GM19397 (cell line): ENCODE measurements around the gene WDR37.
A peak's percentile ranks its signal among the peaks of the same experiment; 100 is the strongest.
"Not testable (repeated sequence)": the region's sequence is repeated elsewhere in the genome, so short reads cannot be mapped to it uniquely, and the experiment has no call there.

Source experiments
- ATAC-seq: cut with Tn5 transposase; IDR thresholded peaks from one replicate; pipeline ENCODE4 v1.9.1; 2021; ENCODE audit warnings: mild to moderate bottlenecking, moderate library complexity; ENCODE audit not compliant: unreplicated experiment

Gene WDR37, protein sequence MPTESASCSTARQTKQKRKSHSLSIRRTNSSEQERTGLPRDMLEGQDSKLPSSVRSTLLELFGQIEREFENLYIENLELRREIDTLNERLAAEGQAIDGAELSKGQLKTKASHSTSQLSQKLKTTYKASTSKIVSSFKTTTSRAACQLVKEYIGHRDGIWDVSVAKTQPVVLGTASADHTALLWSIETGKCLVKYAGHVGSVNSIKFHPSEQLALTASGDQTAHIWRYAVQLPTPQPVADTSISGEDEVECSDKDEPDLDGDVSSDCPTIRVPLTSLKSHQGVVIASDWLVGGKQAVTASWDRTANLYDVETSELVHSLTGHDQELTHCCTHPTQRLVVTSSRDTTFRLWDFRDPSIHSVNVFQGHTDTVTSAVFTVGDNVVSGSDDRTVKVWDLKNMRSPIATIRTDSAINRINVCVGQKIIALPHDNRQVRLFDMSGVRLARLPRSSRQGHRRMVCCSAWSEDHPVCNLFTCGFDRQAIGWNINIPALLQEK

DNA sequence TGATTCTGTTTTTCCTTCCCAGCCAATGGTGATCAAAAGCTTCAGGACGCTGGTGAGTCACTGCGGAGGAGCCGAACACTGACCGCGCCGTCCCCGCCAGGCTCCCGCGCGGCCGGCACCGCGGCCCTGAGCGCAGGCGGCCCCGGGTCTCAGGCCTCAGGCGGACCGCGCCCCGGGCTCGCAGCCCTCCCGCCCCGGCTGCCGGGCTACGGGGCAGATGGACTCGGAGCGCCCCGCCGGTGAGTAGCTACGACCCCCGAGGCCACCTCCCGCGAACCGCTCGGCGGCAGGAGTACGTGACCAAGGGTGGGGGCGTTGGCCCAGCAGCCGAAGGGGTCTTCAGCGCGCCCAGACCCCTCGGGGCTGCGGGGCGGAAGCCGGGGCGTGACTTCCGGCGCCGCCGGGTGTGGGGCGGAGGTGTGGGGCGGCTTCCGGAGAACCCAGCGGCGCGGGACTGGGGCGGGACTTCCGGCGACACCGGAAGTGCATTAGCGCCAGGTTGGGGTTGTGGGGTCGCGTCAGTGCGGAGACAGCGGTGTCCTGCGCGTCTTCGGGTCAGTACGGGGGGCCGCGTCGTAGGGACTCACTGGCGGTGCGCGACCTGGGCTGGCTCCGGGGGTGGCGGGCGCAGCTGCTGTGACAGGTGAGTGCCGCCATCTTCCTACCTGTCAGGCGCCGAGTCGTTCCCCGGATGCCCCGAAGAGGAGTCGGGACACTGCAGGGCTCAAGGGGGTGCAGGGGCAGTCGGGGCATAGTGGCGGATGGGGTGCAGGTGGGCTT is at the start of gene WDR37:
TSS of gene WDR37 (plus strand) at position 60 of the 780 bp plus-strand sequence. CDS start 15,771 bp downstream, outside the sequence.
- ATAC-seq, result peak; percentile 97

DNA sequence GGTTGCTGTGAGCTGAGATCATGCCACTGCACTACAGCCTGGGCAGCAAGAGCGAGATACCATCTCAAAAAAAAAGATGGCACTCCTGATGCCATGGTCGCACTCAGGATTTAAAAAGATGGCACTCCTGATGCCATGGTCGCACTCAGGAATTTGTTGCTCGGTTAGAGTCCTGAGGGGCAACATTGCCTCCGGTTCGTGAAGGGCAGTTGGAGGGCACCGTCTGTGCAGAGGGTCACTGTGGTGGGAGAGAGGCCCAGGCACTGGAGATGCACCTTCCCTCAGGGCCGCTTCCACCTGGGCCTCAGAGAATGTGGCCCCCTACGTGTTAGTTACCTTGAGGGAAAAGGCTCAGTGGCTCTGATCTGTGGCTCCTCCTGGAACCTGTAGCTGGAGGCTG is 49.6 kb upstream of the WDR37 start:
- ATAC-seq, result no peak

DNA sequence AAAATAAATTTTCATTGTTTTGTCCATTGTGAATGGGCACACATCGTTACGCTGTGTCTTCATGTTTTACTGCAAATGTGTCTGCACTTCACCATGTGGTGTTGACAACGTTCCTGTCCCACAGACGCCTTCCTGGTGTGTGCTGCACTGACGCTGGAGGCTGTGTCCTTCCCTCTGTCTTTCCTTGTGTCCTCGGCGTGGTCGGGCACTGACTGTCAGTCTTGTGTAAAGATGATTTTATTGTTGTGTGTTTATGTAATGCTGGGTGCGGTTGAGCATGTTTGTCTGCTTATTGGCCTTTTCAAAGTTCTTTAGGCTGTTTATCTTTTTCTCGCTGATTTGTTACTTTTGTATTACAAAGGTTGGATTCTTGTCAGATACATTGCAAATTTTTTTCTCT is 48.6 kb upstream of the WDR37 start:
- no peak for ATAC-seq

DNA sequence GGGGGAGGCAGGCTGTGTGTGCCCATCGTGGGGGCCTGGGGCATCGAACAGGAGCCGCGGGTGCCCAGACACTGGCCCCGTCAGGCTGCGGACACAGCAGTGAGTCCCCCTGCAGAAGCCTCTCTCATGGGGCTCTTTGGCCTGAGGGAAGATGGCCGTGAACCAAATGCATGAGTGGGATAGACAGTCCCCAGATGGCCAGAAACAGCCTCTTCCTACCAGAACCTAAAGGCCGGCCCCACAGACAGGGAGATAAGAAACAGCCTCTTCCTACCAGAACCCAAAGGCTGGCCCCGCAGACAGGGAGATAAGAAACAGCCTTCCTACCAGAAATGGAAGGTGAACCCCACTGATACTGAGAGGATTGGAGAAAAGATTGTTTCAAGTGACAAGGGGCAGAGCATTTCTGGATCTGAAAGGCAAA is 47.1 kb upstream of the WDR37 start:
- no peak for ATAC-seq

DNA sequence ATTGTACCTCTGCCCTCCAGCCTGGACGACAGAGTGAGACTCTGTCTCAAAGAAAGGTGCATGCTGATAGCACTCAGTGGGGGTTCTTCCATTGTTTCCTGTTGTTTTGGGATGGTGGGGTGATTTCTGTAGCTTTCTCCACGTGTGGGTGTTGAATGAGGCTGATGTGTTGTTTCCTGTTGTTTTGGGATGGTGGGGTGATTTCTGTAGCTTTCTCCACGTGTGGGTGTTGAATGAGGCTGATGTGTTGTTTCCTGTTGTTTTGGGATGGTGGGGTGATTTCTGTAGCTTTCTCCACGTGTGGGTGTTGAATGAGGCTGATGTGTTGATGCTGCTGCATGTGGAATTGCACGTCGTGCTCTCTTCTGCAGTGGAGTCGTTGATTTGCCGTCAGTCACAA is 46.2 kb upstream of the WDR37 start:
- ATAC-seq, result not testable (repeated sequence)

DNA sequence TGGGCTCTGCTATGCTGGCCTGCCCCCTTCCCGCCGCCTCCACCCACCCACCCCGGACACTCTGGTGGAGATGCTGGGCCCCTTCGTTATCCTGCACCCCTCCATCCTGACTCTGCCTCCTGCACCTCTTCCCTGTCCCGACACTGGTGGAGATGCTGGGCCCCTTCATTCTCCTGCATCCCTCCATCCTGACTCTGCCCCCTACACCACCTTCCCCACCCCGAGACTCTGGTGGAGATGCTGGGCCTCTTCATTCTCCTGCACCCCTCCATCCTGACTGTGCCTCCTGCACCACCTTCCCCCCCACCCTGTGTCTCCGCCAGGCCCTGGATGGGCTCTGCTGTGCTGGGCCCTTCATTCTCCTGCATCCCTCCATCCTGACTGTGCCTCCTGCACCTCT is 45.5 kb upstream of the WDR37 start:
- ATAC-seq, result no peak

DNA sequence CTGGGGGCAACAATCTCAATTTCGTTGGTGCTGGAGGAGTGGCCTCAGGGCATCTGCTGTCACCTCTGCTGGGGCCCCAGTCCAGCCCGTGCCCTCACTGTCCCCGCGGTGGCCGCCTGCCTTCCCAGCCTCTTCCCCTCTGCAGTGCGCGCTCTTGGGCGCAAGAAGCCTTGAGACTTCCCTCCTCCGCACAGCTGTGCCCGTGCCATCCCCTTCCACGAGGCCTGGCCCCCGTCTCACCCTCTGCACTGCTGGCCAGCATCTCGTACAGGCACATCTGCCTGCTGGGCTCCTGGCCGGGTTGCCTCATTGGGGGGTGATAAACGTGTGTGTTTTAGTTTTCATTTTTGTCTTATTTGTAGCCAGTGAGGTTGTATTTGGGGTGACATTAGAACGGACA is 44.5 kb upstream of the WDR37 start:
- no peak for ATAC-seq

DNA sequence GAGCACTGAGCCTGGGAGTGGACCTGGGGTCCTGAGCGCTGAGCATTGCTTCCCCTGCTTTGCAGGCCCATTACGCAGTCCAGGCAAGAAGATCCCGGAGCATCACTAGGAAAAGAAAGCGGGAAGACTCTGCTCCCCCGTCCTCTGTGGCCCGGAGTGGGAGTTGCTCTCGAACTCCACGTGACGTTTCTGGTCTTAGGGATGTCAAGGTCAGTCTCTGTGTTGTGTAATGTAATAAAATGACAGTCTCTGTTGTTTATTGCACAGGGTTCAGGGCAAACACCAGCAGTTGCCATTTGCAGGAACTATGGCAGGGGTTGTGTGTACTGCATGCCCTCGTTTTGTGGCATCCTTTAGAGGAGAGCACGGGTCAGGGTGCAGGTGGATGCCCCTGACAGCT is 40.5 kb upstream of the WDR37 start:
- ATAC-seq, result no peak

DNA sequence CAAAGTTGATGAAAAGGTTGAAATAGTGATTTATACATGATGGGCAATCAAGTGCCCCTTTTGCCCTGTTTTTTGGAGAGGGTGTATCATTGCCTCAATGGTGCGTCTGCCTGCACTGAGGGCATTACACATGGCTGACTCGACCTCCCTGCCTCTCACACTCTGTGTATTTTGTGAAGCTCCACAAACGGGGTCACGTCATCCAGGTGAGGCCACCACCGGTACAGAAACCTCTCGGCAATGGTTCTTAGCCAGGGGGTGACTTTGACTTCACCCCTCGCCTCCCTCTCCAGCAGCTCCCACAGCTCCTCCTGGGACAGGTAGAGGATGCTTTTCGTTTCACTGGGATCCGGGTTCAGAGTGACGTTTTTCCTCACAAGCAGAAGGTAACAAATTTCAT is 36.8 kb upstream of the WDR37 start:
- no peak for ATAC-seq

DNA sequence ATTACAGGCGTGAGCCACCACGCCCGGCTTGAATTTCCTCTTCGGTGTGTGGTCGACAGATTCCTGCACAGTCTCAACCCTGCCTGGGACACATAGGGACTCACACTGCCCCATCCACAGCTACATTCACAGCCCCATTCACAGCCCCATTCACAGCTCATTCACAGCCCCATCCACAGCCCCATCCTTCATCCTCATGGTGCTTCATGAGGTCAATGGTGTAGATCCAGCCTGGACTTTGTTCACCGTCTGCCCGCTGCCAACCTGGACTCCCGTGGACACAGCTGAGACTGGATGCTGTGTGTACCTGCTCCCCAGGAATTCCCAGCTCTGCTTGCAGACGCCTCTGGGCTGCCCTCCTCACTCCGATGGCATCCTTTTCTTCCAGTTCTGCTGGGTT is 35.7 kb upstream of the WDR37 start:
- no peak for ATAC-seq

DNA sequence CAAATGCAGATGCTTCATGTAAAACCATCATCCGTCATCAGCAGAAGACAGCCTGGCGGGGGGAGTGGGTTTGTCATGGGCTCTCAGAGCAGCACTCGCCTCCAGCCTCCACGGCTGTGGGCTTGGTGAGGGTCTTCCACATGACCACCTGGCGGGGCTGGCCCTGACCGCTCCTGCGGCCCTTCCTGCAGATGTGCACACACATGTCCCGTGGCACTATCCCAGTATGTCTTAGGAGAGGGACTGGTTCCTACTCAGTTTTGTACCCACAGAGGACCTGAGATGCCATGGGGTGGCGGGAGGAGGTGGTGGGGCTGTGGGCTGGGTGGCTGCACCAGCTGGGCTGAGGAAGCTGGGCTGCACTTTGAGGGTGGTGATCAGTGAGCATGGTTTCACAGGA is 35.2 kb upstream of the WDR37 start:
- no peak for ATAC-seq

DNA sequence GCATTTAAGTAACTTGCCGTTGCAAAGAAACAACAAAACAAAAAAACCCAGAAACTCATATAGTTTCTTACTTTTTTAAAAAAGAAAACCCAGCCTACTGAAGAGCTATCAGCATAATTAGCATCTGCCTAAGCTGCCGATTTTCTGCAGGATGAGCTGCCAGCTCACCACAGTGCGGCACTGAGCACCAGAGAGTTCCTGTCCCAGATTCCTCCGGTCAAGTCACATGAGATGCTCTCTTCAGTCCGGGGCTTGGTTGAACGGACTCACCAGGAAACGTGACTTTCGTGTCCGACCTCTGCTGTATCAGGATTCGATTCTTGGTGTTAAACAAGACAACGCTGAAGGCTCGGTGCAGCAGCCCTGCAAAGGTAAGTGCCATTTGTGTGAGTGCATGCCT is 33.8 kb upstream of the WDR37 start:
- no peak for ATAC-seq

DNA sequence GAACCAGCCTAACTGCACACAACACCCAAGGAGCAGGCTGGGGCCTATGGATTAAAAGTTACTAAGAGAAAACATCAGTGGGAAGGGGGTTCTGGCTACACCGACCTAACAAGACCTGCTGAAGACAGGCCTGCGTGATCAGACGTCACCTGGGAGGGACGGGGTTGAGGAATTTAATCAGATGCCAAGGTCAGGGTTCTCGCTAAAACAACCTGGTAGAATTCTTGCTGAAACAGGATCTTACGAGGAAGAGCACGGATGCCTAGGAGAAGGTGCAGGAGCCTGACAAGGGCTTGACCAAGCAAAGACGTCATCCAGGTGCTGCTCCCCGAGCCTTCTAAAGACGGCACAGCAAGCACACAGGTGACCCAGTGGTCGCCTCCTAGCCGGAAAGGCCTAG is 32.1 kb upstream of the WDR37 start:
- no peak for ATAC-seq

DNA sequence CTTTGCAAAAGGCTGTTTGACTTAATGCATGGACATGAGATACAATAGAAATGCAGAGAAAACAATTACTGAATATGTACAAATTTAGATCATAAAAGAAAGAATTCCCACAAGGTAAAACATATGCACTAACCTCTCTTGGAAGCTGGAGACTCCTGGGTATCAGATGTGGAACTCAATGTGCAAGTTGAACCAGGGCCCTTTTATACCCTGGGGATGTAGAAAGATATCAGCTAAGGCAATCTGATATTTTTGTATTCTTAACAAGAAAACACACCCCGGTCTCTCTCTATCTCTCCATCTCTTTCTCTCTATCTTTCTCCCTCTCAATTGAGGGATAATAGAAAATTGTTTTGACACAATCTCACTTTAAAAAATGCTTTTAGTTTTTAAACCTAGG is 30.5 kb upstream of the WDR37 start, which contains the start of gene IDI2:
TSS of gene IDI2 (minus strand) at position 177 of the 400 bp plus-strand sequence. CDS start 1,136 bp downstream, outside the sequence.
- ATAC-seq, result no peak

DNA sequence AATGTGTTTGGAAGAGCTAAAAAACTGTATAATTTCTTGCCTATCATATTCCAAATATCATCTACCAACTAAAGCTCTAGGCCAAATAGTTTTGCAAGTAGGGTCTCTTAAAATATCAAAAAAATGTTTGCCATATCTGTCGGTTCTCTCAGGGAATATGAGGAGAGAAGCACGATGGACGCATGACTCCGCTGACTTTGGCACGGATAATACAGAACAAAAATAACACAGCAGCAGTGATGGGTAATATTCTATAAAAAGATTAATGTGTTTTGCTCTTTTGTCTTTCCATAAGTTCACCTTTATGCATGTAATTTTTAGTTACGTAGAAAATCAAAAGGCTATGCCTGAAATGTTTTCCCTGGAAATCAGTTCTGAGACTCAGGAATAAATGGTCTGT is 29.6 kb upstream of the WDR37 start:
- no peak for ATAC-seq

DNA sequence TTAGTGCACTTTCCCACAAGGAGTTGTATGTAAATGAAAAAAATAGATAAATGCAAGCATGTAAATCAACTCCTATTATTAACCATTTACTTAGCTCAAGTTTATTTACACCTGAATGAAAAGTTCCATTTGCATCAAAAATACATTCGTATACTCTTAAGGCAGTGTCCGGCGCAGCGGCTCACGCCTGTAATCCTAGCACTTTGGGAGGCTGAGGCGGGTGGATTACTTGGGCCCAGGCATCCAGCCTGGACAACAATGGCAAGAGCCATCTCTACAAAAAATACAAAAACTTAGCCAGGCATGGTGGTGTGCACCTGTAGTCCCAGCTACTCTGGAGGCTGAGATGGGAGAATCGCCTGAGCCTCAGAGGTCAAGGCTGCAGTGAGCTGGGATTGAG is 26.3 kb upstream of the WDR37 start:
- ATAC-seq, result no peak

DNA sequence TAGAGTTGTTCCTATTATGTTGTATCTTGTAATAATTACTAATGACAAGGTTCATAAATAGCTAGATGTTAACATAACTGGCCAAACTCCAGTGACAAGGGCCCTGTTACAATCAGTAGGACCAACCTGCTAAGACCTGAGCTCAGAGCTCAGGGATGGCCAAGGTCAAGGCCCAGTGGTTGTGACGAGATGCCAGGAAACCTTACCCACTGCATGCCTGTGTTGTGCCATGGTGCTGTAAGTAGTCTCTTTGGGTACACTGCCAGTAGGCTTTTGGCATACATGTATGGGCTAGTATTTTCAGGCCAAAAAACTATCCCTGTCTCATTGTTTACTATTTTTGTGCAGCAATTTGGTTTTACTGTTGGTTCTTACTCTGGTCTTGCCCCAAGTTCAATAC is 22.6 kb upstream of the WDR37 start:
- ATAC-seq, result no peak

DNA sequence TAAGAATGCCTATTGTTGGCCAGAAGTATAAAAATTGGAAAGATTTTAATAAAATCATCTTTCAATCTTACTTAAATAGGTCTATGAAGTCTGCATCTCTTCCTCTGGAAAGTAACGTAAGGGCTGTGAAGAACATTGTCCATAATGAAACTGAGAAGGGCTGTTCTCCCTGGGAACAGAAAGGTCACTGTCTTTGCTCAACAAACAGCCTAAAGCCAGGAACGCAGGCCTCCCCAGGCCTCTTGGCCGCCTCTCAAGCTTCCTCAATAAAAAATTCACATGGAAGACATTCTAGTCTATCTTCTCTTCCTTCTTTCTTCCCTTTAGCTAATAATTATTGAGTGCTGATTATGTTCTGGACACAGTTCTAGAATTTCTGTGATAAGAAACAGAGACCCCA is 21.4 kb upstream of the WDR37 start:
- no peak for ATAC-seq

DNA sequence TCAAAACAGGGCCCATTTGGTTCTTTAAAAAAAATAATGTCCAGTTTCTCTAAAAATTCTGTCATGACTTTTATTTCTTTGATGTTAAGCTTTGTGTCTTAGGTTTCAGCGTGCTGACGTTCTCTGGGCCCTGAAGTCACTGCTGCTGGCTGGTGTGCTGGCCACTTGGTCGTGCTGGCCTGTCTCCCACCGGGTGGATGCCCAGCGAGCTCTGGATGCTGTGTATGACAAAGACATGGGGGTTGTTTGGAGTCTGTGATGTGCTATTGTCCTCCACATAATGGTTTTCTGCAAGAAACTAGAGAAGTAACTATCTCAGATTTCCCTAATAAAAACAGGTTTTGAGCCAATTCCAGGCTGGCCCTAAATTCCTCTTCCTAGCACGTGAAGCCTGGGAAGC is 21.0 kb upstream of the WDR37 start:
- ATAC-seq, result no peak

DNA sequence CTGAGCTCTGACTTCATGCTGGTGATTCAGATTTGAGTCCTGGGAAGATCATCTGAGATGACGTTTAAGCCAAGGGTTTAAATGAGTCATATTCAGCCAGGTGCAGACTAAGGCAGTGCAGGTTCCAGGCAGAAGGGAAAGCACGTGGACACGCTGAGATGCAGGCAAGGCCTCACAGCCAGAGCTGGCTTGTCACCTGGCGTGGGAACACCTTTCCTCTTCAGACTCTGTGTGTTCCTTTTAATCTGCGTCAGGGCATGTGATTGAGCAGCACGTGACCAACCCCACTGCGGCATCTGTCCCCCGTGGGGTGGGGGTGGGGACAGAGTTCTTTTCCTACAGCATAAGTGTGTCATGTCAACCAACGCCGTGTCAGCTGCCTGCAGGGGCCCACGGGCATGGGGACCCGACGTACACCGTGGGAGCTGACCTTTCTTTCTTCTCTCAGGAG is 19.8 kb upstream of the WDR37 start:
- ATAC-seq, result no peak

DNA sequence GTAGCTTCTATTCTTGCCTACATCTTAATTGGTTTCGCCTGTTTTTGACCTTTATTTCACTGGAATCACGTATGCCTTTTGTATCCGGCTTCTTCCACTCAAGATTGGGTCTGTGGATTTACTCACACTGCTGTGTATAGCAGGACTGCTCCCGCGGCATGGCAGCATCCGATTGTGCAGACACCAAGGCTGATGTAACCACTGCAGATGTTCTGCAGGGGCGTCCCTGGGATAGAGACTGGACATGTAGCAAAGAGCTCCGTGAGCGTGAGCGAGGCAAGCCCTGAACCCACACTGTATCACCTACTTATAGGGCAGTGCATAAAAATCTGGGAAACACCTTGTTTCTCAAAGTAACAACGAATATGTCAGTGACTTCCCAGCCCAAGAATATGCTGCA is 19.1 kb upstream of the WDR37 start:
- ATAC-seq, result no peak

DNA sequence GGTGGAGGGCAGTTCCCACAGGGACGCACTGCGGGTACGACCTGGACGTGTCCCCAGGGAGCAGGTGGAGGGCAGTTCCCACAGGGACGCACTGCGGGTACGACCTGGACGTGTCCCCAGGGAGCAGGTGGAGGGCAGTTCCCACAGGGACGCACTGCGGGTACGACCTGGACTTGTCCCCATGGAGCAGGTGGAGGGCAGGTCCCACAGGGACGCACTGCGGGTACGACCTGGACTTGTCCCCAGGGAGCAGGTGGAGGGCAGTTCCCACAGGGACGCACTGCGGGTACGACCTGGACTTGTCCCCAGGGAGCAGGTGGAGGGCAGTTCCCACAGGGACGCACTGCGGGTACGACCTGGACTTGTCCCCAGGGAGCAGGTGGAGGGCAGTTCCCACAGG is 17.4 kb upstream of the WDR37 start:
- not testable (repeated sequence) for ATAC-seq
